Measurements from ENCODE around the gene TNFAIP3. TPM values are rescaled to one million over a fixed set of nuclear protein-coding genes. Genes with fewer than 3 reads are reported as not detected.

Gene TNFAIP3
- polyA plus RNA-seq, 4 donors = 10.8 to 30.6 (median 15.3) TPM

GRCh38 chr6:137863091-137863797 lies 3.8 kb upstream of the TNFAIP3 start:
- H3K36me3 ChIP-seq (ENCODE audit: control insufficient read depth in 3 of 3, insufficient read depth in 2 of 3, low read depth in 1 of 3, low read length in 3 of 3) = no peaks in the 10 kb centered on the region
- no peak for FAIRE-seq
- H3K27me3 ChIP-seq (ENCODE audit: control insufficient read depth in 3 of 3, insufficient read depth in 3 of 3, low read length in 3 of 3) = no peaks in the 10 kb centered on the region
- no peak overlapping the region for H3K4me3 ChIP-seq (ENCODE audit: low read depth in 1 of 3, low read length in 3 of 3)
- no peak overlapping the region for H3K27ac ChIP-seq (ENCODE audit: low read depth in 1 of 3, low read length in 2 of 3)
- WGBS, 3 donors = 64 to 72% (median 68%) methylated on average over 4 of the region's 4 CpGs
- H3K9me3 ChIP-seq (ENCODE audit: control insufficient read depth in 2 of 2, insufficient read depth in 1 of 2, low read depth in 1 of 2, low read length in 1 of 2) = no peaks in the 10 kb centered on the region
- no peak for DNase-seq
- H3K4me1 ChIP-seq (ENCODE audit: control insufficient read depth in 3 of 3, insufficient read depth in 2 of 3, low read depth in 1 of 3, low read length in 2 of 3) = peaks cover 0 to 6% (median 0%) of the 10 kb centered on the region in 3 donors

GRCh38 chr6:137864812-137865508 lies 2.1 kb upstream of the TNFAIP3 start:
- WGBS, 3 donors = 81 to 88% (median 82%) methylated on average over 4 of the region's 4 CpGs
- Histone ChIP-seq H3K27ac (ENCODE audit: low read depth in 1 of 3, low read length in 2 of 3) (no peak overlapping the region), H3K4me1 (ENCODE audit: control insufficient read depth in 3 of 3, insufficient read depth in 2 of 3, low read depth in 1 of 3, low read length in 2 of 3) (peaks cover 0 to 6% (median 3%) of the 10 kb centered on the region in 3 donors), H3K4me3 (ENCODE audit: low read depth in 1 of 3, low read length in 3 of 3) (no peak overlapping the region), H3K9me3 (ENCODE audit: control insufficient read depth in 2 of 2, insufficient read depth in 1 of 2, low read depth in 1 of 2, low read length in 1 of 2) (no peaks in the 10 kb centered on the region), H3K27me3 (ENCODE audit: control insufficient read depth in 3 of 3, insufficient read depth in 3 of 3, low read length in 3 of 3) (no peaks in the 10 kb centered on the region), H3K36me3 (ENCODE audit: control insufficient read depth in 3 of 3, insufficient read depth in 2 of 3, low read depth in 1 of 3, low read length in 3 of 3) (no peaks in the 10 kb centered on the region)
- FAIRE-seq (no peak), DNase-seq (no peak)

GRCh38 chr6:137866200-137866913 lies 702 bp upstream of the TNFAIP3 start:
- Histone ChIP-seq H3K27ac (ENCODE audit: low read depth in 1 of 3, low read length in 2 of 3) (peak overlapping the region in 2 of 3 donors; percentile 71 to 91), H3K4me3 (ENCODE audit: low read depth in 1 of 3, low read length in 3 of 3) (peak overlapping the region; percentile 46 to 69 (median 51)), H3K9me3 (ENCODE audit: control insufficient read depth in 2 of 2, insufficient read depth in 1 of 2, low read depth in 1 of 2, low read length in 1 of 2) (no peaks in the 10 kb centered on the region), H3K36me3 (ENCODE audit: control insufficient read depth in 3 of 3, insufficient read depth in 2 of 3, low read depth in 1 of 3, low read length in 3 of 3) (peaks cover 0 to 2% (median 0%) of the 10 kb centered on the region in 3 donors), H3K27me3 (ENCODE audit: control insufficient read depth in 3 of 3, insufficient read depth in 3 of 3, low read length in 3 of 3) (no peaks in the 10 kb centered on the region), H3K4me1 (ENCODE audit: control insufficient read depth in 3 of 3, insufficient read depth in 2 of 3, low read depth in 1 of 3, low read length in 2 of 3) (peaks cover 3 to 12% (median 8%) of the 10 kb centered on the region in 3 donors)
- no peak for FAIRE-seq
- no peak for DNase-seq
- WGBS, 3 donors = 6 to 9% (median 7%) methylated on average over 25 of the region's 25 CpGs

- no peaks in the 10 kb centered on the region for H3K9me3 ChIP-seq (ENCODE audit: control insufficient read depth in 2 of 2, insufficient read depth in 1 of 2, low read depth in 1 of 2, low read length in 1 of 2)
- H3K36me3 ChIP-seq (ENCODE audit: control insufficient read depth in 3 of 3, insufficient read depth in 2 of 3, low read depth in 1 of 3, low read length in 3 of 3) = peaks cover 0 to 3% (median 0%) of the 10 kb centered on the region in 3 donors
- peak overlapping the region; percentile 66 to 90 (median 87) for H3K4me3 ChIP-seq (ENCODE audit: low read depth in 1 of 3, low read length in 3 of 3)
- DNase-seq (peak; percentile 53 to 55), FAIRE-seq (no peak)
- no peaks in the 10 kb centered on the region for H3K27me3 ChIP-seq (ENCODE audit: control insufficient read depth in 3 of 3, insufficient read depth in 3 of 3, low read length in 3 of 3)
- peak overlapping the region; percentile 87 to 97 (median 96) for H3K27ac ChIP-seq (ENCODE audit: low read depth in 1 of 3, low read length in 2 of 3)
- 0 to 1% (median 1%) methylated on average over 32 of the region's 32 CpGs for WGBS, 3 donors
- H3K4me1 ChIP-seq (ENCODE audit: control insufficient read depth in 3 of 3, insufficient read depth in 2 of 3, low read depth in 1 of 3, low read length in 2 of 3) = peaks cover 3 to 12% (median 8%) of the 10 kb centered on the region in 3 donors
Observed at GRCh38 chr6:137867685-137868509, 838 bp downstream of the TNFAIP3 start.

GRCh38 chr6:137868721-137869548 lies 1.9 kb downstream of the TNFAIP3 start:
- Histone ChIP-seq H3K27me3 (ENCODE audit: control insufficient read depth in 3 of 3, insufficient read depth in 3 of 3, low read length in 3 of 3) (no peaks in the 10 kb centered on the region), H3K9me3 (ENCODE audit: control insufficient read depth in 2 of 2, insufficient read depth in 1 of 2, low read depth in 1 of 2, low read length in 1 of 2) (no peaks in the 10 kb centered on the region), H3K4me1 (ENCODE audit: control insufficient read depth in 3 of 3, insufficient read depth in 2 of 3, low read depth in 1 of 3, low read length in 2 of 3) (peaks cover 3 to 16% (median 9%) of the 10 kb centered on the region in 3 donors), H3K36me3 (ENCODE audit: control insufficient read depth in 3 of 3, insufficient read depth in 2 of 3, low read depth in 1 of 3, low read length in 3 of 3) (peaks cover 0 to 3% (median under 1%) of the 10 kb centered on the region in 3 donors), H3K4me3 (ENCODE audit: low read depth in 1 of 3, low read length in 3 of 3) (peak overlapping the region; percentile 42 to 90 (median 66)), H3K27ac (ENCODE audit: low read depth in 1 of 3, low read length in 2 of 3) (peak overlapping the region in 1 of 3 donors; percentile 80)
- 31 to 46% (median 40%) methylated on average over 10 of the region's 10 CpGs for WGBS, 3 donors
- DNase-seq = no peak
- FAIRE-seq = no peak

- FAIRE-seq (no peak), DNase-seq (no peak)
- H3K27me3 ChIP-seq (ENCODE audit: control insufficient read depth in 3 of 3, insufficient read depth in 3 of 3, low read length in 3 of 3) = no peaks in the 10 kb centered on the region
- H3K4me3 ChIP-seq (ENCODE audit: low read depth in 1 of 3, low read length in 3 of 3) = peak overlapping the region; percentile 8 to 90 (median 66)
- H3K4me1 ChIP-seq (ENCODE audit: control insufficient read depth in 3 of 3, insufficient read depth in 2 of 3, low read depth in 1 of 3, low read length in 2 of 3) = peaks cover 3 to 21% (median 14%) of the 10 kb centered on the region in 3 donors
- 63 to 84% (median 79%) methylated on average over 3 of the region's 3 CpGs for WGBS, 3 donors
- H3K9me3 ChIP-seq (ENCODE audit: control insufficient read depth in 2 of 2, insufficient read depth in 1 of 2, low read depth in 1 of 2, low read length in 1 of 2) = no peaks in the 10 kb centered on the region
- H3K36me3 ChIP-seq (ENCODE audit: control insufficient read depth in 3 of 3, insufficient read depth in 2 of 3, low read depth in 1 of 3, low read length in 3 of 3) = peaks cover 0 to 8% (median 2%) of the 10 kb centered on the region in 3 donors
- H3K27ac ChIP-seq (ENCODE audit: low read depth in 1 of 3, low read length in 2 of 3) = peak overlapping the region in 1 of 3 donors; percentile 80
Observed at GRCh38 chr6:137869549-137870307, 2.7 kb downstream of the TNFAIP3 start.

- Histone ChIP-seq H3K27ac (ENCODE audit: low read depth in 1 of 3, low read length in 2 of 3) (peak overlapping the region in 1 of 3 donors; percentile 89), H3K4me1 (ENCODE audit: control insufficient read depth in 3 of 3, insufficient read depth in 2 of 3, low read depth in 1 of 3, low read length in 2 of 3) (peaks cover 7 to 21% (median 14%) of the 10 kb centered on the region in 3 donors), H3K27me3 (ENCODE audit: control insufficient read depth in 3 of 3, insufficient read depth in 3 of 3, low read length in 3 of 3) (no peaks in the 10 kb centered on the region), H3K9me3 (ENCODE audit: control insufficient read depth in 2 of 2, insufficient read depth in 1 of 2, low read depth in 1 of 2, low read length in 1 of 2) (no peaks in the 10 kb centered on the region), H3K4me3 (ENCODE audit: low read depth in 1 of 3, low read length in 3 of 3) (peak overlapping the region in 1 of 3 donors; percentile 90), H3K36me3 (ENCODE audit: control insufficient read depth in 3 of 3, insufficient read depth in 2 of 3, low read depth in 1 of 3, low read length in 3 of 3) (peaks cover 2 to 13% (median 4%) of the 10 kb centered on the region in 3 donors)
- WGBS, 3 donors = 21 to 55% (median 30%) methylated on average over 5 of the region's 5 CpGs
- no peak for DNase-seq
- no peak for FAIRE-seq
Observed at GRCh38 chr6:137870308-137870644, 3.2 kb downstream of the TNFAIP3 start.

Data from small intestine (tissue), 7 donors.